Measurements from ENCODE around the gene SHQ1. TPM values are rescaled to one million over a fixed set of nuclear protein-coding genes. Genes with fewer than 3 reads are reported as not detected.

Gene SHQ1
- total RNA-seq, 2 donors from 2014 or later = 10.9 to 25.0 TPM

- H3K27ac ChIP-seq = no peak overlapping the region
- peaks cover 16% of the 10 kb centered on the region for H3K4me1 ChIP-seq
- no peak for DNase-seq
- no peak overlapping the region for H3K9ac ChIP-seq (ENCODE audit: low read depth in 2 of 2, low read length in 2 of 2)
- H3K9me3 ChIP-seq = no peaks in the 10 kb centered on the region
- intact Hi-C loops (cut with DNase I) = loop anchor here (5.0 kb wide), 1 partner anchor 551 kb away; no protein-coding TSS in a partner anchor
- H3K27me3 ChIP-seq = no peaks in the 10 kb centered on the region
- H3K36me3 ChIP-seq = no peaks in the 10 kb centered on the region
- TF ChIP-seq, protein P1, sequence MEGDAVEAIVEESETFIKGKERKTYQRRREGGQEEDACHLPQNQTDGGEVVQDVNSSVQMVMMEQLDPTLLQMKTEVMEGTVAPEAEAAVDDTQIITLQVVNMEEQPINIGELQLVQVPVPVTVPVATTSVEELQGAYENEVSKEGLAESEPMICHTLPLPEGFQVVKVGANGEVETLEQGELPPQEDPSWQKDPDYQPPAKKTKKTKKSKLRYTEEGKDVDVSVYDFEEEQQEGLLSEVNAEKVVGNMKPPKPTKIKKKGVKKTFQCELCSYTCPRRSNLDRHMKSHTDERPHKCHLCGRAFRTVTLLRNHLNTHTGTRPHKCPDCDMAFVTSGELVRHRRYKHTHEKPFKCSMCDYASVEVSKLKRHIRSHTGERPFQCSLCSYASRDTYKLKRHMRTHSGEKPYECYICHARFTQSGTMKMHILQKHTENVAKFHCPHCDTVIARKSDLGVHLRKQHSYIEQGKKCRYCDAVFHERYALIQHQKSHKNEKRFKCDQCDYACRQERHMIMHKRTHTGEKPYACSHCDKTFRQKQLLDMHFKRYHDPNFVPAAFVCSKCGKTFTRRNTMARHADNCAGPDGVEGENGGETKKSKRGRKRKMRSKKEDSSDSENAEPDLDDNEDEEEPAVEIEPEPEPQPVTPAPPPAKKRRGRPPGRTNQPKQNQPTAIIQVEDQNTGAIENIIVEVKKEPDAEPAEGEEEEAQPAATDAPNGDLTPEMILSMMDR (IDR thresholded peaks at IDR 0.05) = peak; percentile 28
- no peak overlapping the region for H3K4me3 ChIP-seq
Measured at GRCh38 chr3:72818092-72818773, 30.0 kb downstream of the SHQ1 start.

- H3K27me3 ChIP-seq = no peaks in the 10 kb centered on the region
- H3K4me1 ChIP-seq = peaks cover 10% of the 10 kb centered on the region
- H3K36me3 ChIP-seq = no peaks in the 10 kb centered on the region
- TF ChIP-seq, protein P1 (IDR thresholded peaks at IDR 0.05) = no peak
- no peak overlapping the region for H3K27ac ChIP-seq
- intact Hi-C loops (cut with DNase I) = loop anchor here (5.0 kb wide), 1 partner anchor 550 kb away; no protein-coding TSS in a partner anchor
- DNase-seq = no peak
- no peak overlapping the region for H3K4me3 ChIP-seq
- H3K9me3 ChIP-seq = no peaks in the 10 kb centered on the region
- H3K9ac ChIP-seq (ENCODE audit: low read depth in 2 of 2, low read length in 2 of 2) = no peak overlapping the region
Measured at GRCh38 chr3:72816862-72817355, 31.3 kb downstream of the SHQ1 start.

DNA sequence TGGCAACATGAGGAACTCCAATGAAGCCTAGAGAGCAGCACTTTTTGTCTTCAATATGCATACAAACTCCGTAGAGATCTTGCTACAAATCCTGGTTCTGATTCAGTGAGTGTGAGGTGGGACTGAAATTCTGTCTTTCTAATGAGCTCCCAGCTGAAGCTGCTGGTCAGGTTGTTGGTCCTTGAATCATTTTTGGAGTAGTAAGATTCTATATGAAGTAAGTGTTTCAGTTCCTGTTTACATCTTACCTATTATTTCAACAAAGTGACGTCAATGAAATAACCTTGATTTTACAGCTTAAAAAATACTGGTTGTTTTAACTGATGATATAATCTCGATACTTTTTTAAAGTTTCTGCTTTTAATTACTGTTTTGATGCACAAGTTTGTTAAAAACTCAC is 33.9 kb downstream of the SHQ1 start:
- no peaks in the 10 kb centered on the region for H3K27me3 ChIP-seq
- no peaks in the 10 kb centered on the region for H3K36me3 ChIP-seq
- no peaks in the 10 kb centered on the region for H3K4me1 ChIP-seq
- no peak overlapping the region for H3K4me3 ChIP-seq
- H3K9me3 ChIP-seq = no peaks in the 10 kb centered on the region
- TF ChIP-seq, protein P1 (IDR thresholded peaks at IDR 0.05) = no peak
- H3K27ac ChIP-seq = no peak overlapping the region
- intact Hi-C loops (cut with DNase I) = no loop called here
- H3K9ac ChIP-seq (ENCODE audit: low read depth in 2 of 2, low read length in 2 of 2) = no peak overlapping the region
- DNase-seq = no peak

DNA sequence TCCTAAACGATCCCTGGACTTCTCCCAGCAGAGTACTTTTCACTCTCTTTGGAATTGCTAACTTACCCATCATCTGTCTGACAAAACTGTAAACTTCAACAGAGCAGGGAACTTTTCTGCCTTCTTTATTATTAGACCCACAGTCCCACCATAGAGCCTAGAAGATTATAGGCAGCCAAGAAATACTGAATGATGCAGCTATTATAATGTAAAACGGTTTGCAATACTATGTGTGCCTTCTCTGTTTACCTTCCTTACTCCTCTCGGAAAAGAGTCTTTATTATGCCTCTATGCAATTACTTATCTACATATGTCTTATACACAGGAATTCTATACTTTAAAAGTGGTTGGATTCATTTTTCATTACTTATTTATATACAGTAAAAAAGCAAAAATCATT is 36.0 kb downstream of the SHQ1 start:
- Histone ChIP-seq H3K36me3 (no peaks in the 10 kb centered on the region), H3K27me3 (no peaks in the 10 kb centered on the region), H3K27ac (no peak overlapping the region), H3K4me1 (no peaks in the 10 kb centered on the region), H3K9ac (ENCODE audit: low read depth in 2 of 2, low read length in 2 of 2) (no peak overlapping the region), H3K9me3 (no peaks in the 10 kb centered on the region), H3K4me3 (no peak overlapping the region)
- TF ChIP-seq, protein P1 (IDR thresholded peaks at IDR 0.05) = no peak
- intact Hi-C loops (cut with DNase I) = no loop called here
- DNase-seq = no peak

GRCh38 chr3:72811571-72811970 is 36.7 kb downstream of the SHQ1 start:
- DNase-seq = no peak
- Histone ChIP-seq H3K4me3 (no peak overlapping the region), H3K4me1 (no peaks in the 10 kb centered on the region), H3K27me3 (no peaks in the 10 kb centered on the region), H3K9me3 (no peaks in the 10 kb centered on the region), H3K36me3 (no peaks in the 10 kb centered on the region), H3K27ac (no peak overlapping the region), H3K9ac (ENCODE audit: low read depth in 2 of 2, low read length in 2 of 2) (no peak overlapping the region)
- TF ChIP-seq, protein P1 (IDR thresholded peaks at IDR 0.05) = no peak
- intact Hi-C loops (cut with DNase I) = no loop called here

Measured in colonic mucosa (tissue), 4 donors.